ENCODE data around the gene CRAT.
A peak's percentile ranks its signal among the peaks of the same experiment; 100 is the strongest.

GRCh38 chr9:129141066-129142041 is 30.8 kb upstream of the CRAT start:
- TF ChIP-seq POLR2A (IDR thresholded peaks at IDR 0.05) = peak in 1 of 2 donors; percentile 20
- no peak for TF ChIP-seq CTCF (IDR thresholded peaks at IDR 0.05 in 4 of 5, conservative IDR thresholded peaks at IDR 0.05 in 1 of 5)

Data from gastrocnemius medialis (tissue), 4 donors.